Posterior vena cava (tissue), 2 donors: Measurements from ENCODE around the gene RANGAP1. TPM values are rescaled to one million over a fixed set of nuclear protein-coding genes. Genes with fewer than 3 reads are reported as not detected.
A peak's percentile ranks its signal among the peaks of the same experiment; 100 is the strongest.

ENCODE experiments used
- DNase-seq: peaks from one replicate; pipeline ENCODE4 v3.0.0-alpha.2; 2020; ENCODE audit warnings: low spot score
- intact Hi-C, 2 donors: fragments of 100-400 bp; cut with DNase I; formaldehyde crosslinking; loops; one replicate each; pipeline versions ENCODE4 v1.14.1 to v1.14.2; 2022 to 2023
- total RNA-seq, 2 donors: library from RNA; stranded (reverse); fragmentation: NEBNext Ultra II Directional; extraction: Animal tissue kit (Norgen Biotek cat#: 25700); gene quantifications; one replicate each; pipeline ENCODE4 v1.2.1, GENCODE V29; 2021
- donor health status: DM: yes; HTN: yes; CAD: no.
- donor health status: DM: yes; HTN: yes; CAD: no.

The RANGAP1 gene
- total RNA-seq, 2 donors from 2014 or later = 26.2 to 39.4 TPM

- no peak for DNase-seq
- intact Hi-C loops = no loop called here
Observed at GRCh38 chr22:41240377-41241132, 45.4 kb downstream of the RANGAP1 start, which contains the start of gene CHADL. TSS of gene CHADL (minus strand) at chr22:41240931. CDS start at chr22:41240881, 50 bp downstream.

GRCh38 chr22:41239443-41240128 is 46.4 kb downstream of the RANGAP1 start:
- no peak for DNase-seq
- intact Hi-C loops = no loop called here

- DNase-seq = no peak
- intact Hi-C loops = no loop called here
Observed at GRCh38 chr22:41238570-41239442, 47.2 kb downstream of the RANGAP1 start.

DNA sequence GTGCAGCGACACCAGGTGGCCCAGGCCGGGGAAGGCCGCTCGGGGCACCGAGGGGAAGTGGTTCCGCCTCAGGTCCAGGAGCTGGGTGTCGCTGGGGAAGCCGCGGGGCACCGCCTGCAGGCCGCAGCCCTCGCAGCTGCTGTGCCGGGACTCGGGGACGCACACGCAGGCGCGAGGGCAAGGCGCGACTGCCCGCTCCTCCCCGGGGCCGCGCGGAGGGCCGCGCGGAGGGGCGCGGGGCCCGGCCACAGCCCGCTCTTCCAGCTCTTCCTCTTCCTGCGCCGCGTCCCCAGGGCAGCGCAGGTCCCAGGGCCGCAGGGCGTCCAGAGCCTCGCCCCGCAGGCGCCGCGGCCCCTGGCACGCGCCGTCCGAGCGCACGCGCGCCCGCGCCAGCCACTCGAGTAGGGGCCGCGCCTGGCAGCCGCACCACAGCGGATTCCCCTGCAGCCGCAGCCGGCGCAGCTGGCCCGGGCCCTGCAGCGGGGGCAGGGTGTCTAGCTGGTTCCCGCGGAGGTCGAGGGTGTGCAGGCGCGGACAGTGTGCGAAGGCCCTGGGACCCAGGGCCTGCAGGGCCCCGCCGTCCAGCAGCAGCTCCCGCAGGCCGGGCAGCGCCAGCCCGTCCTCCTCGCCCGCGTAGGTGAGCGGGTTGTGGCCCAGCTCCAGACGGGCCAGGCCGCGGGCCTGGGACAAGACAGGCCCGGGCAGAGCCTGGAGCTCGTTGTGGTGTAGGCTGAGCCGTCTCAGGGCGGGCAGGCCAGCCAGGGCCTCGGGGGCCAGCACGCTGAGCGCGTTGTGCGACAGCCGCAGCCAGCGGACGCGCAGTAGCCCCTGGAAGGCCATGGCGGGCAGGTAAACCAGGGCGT is 48.0 kb downstream of the RANGAP1 start:
- intact Hi-C loops = no loop called here
- peak; percentile 92 for DNase-seq

DNA sequence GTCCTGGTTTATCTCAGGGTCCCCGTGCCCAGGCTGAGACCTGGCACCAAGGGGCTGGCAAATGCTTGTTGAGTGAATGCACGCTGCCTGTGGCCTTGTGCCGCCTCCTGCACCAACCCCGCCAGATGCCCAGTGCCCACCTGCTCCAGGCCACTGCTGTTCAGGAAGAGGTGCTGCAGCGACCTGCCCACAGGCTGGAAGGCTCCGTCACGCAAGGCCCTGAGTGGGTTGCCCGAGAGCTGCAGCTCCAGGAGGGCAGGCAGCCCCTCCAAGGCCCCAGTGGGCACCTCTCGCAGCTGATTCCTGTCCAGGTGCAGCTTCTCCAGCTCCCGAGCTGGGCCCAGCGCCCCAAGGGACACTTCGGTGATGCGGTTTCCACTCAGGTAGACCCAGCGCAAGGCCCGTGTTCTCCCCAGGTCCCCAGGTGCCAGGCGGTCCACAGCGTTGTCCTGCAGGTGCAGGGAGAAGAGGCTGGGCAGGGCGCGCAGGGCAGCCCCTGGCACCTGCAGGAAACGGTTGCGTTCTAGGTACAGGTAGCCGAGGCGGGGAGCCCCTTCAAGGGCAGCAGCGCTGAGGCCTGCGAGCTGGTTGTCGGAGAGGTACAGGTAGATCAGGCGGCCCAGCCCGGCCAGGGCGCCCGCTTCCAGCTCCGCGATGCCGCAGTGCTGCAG is 48.8 kb downstream of the RANGAP1 start:
- intact Hi-C loops = no loop called here
- DNase-seq = no peak

DNA sequence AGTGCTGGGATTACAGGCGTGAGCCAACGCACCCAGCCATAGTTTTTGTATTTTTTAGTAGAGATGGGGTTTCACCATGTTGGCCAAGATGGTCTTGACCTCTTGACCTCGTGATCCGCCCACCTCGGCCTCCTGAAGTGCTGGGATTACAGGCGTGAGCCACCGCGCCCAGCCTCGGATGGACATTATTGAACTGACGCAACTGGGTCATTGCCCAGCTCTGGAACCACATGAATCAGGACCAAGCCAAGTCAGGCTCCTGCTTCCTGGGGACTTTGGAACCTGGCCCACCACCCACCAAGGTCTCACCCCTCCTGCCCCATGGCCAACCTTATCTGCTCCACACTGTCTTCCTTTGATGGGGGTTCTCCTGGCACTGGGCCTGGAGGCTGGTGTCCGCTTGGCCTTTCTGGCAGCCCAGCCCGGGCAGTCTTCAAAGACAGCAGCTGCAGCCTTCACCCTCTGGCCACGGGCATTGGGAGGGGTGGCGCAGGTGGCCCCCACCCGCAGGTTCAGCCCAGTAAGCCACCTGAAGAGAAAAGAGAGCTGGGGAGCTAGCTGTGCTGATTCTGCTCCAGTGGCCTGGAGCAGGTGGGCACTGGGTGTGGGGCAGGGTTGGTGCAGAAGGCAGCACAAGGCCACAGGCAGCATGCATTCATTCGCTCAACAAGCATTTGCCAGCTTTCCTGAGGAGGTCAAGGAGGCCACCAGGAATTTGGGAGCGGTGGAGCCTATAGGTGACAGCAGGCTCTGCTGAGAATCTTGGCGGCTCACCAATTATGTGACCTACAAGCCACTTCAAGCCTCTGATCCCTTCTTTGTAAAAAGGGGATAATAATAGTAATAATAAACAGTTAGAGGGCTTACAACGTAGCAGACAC is 50.9 kb downstream of the RANGAP1 start:
- DNase-seq = no peak
- intact Hi-C loops = no loop called here

DNA sequence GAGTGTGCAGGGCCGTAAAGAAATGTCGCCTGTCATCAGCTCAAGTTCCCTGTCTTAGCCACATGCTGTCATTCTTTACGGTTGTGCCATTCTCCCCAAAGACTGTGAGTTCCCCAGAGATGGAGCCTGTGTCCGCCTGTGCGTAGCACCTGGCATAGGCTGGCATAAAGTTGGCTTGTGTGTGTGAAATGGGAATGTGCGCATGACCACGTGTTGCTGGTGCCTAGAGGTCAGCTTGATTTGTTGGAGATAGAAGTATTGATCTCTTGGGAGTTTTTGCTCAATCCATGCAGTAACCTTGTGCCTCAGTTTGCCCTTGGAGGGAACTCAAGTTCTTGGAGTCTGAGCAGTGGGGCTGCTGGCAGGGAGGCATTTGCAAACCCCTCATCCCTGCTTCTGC is 54.6 kb downstream of the RANGAP1 start:
- intact Hi-C loops = no loop called here
- no peak for DNase-seq

GRCh38 chr22:41230401-41230785 is 55.6 kb downstream of the RANGAP1 start:
- intact Hi-C loops = no loop called here
- DNase-seq = no peak

DNA sequence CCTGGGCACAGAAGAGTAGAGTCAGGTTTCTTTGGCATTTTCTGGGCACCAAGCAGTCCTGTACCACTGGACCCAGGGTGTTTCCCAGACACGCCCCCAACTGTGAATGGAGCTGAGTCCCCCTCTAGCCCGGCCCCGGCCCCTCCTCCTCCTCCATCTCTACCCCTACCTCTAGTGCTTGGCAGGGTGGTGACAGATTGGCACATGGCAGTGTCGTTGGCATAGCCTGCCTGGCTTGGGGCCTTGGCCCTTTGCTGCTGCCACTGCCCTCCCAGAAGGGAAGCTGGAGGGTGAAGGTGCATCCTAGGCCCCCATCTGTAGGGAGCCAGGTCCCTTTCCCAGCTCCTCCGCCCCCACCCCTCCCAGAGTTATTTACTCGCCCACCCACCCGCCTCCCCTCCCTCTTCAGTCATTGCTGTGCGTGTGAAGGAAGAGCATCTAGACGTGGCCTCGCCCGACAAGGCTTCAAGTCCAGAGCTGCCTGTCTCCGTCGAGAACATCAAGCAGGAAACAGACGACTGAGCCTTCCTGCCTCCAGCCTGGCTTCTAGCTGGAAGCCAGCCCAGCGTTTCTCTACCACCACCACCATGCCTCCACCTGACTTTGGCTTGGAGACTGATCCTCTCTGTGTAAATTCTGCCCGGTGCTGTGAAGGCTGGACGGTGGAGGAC is 56.1 kb downstream of the RANGAP1 start:
- intact Hi-C loops = no loop called here

GRCh38 chr22:41229215-41229614 is 56.8 kb downstream of the RANGAP1 start:
- no peak for DNase-seq
- intact Hi-C loops = no loop called here

More for the DNA sequence above, 56.1 kb downstream of the RANGAP1 start:
- DNase-seq = no peak

DNA sequence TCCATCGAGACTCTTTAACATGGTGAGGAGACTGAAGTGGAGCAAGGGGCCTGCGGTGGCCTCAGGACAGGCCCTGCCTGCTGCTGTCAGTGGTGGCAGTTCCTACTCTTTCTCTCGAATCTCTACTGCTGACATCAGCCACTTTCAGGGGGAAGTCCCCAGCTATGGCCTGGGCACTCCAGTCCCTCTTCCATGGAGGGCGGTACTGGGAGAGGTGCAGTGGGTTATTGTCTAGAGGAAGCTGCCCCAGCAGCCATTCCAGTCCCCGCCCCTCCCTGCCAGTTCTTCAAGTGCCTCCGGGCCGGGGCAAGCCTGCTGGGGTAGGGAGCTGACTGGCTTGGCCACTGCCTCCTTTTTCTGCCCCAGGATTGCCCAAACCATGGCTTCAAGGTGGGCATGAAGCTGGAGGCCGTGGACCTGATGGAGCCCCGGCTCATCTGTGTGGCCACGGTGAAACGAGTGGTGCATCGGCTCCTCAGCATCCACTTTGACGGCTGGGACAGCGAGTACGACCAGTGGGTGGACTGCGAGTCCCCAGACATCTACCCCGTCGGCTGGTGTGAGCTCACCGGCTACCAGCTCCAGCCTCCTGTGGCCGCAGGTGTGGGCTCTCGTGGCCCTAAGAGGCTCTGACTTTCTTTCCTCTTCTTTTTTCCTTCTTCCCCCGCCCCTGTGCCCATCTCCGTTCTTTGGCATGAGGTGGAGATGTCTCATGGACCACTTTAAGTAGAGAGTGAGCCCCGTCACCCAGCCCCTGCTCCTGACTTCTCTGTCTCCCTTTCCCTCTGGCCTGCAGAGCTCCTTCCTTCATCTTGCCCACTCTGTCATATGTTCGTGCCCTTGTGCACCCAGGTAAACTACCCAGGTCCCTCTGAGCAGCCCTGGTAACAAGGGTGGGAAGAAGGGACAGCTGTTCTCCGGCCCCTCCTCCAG is 59.0 kb downstream of the RANGAP1 start:
- no peak for DNase-seq
- intact Hi-C loops = no loop called here

DNA sequence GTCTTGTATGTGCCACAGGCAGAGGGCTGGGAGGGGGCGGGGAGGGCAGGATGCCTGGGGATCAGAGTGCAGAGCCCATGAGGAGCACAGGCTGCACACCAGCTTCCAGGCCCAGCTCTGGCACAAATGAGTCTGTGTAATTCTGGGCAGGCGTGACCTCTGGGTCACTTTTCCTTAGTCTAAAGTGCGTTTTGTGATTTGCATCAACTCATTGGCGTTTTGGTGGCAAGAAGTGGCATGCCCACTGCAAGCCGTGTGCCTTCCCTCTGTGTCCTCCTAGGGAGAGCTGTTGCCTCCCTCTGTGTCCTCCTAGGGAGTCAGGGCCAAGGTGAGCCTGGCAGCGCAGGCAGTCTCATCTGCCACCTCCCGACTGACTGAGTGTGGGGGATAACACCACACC is 62.5 kb downstream of the RANGAP1 start:
- DNase-seq = no peak
- intact Hi-C loops = no loop called here

- intact Hi-C loops = no loop called here
- no peak for DNase-seq
Observed at GRCh38 chr22:41222846-41223507, 63.0 kb downstream of the RANGAP1 start.

DNA sequence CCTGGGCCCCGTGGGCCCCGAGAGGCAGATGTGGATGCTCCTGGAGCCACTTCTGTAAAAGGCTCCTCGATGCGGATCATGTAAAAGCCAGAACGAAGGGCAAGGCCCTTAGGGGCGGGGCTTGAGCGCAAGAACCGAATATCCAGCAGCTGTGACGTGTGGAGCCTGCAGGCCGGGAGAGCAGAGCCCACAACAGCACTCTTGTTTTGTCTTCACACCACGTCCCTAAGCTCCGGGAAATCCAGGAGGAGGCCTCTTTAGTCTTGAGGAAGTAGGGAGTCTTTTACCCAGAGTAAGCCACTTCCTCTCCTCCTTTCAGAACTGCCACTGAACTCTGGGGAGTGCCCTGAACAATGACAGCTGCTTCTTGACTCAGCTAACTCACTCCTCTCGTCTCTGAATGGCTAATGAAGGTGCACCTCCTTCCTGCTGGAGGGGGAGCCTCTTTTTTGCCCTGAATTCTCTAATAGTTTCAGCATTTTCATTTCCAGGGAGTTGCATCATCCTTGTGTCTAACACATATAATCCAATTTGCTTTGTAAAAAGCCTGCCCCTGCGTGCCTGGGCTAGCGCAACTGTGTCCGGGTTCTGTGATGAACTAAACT is 68.3 kb downstream of the RANGAP1 start:
- intact Hi-C loops = no loop called here

GRCh38 chr22:41216984-41217383 is 69.0 kb downstream of the RANGAP1 start:
- DNase-seq = no peak
- intact Hi-C loops = no loop called here

More for the DNA sequence above, 68.3 kb downstream of the RANGAP1 start:
- peak; percentile 88 for DNase-seq
